Transverse colon (tissue), 4 donors: ENCODE data around the gene CLIP1. TPM values are rescaled to one million over a fixed set of nuclear protein-coding genes. Genes with fewer than 3 reads are reported as not detected.
"Not testable (repeated sequence)": the region's sequence is repeated elsewhere in the genome, so short reads cannot be mapped to it uniquely, and the experiment has no call there.

Experiments used
- DNase-seq: peaks from one replicate; pipeline ENCODE4 v3.0.0-alpha.2; 2019
- H3K27ac ChIP-seq, 4 donors: fragments of 200-600 bp; sonication (generic); 2 replicates each; pipeline ENCODE4 v1.5.1; 2016 to 2018; ENCODE audit warnings: inconsistent platforms in 4 of 4
- H3K27me3 ChIP-seq: fragments of 200-600 bp; sonication (generic); 2 replicates; pipeline ENCODE4 v1.5.1; 2017; ENCODE audit warnings: inconsistent platforms
- H3K36me3 ChIP-seq, 4 donors: fragments of 200-600 bp; sonication (generic); 2 replicates each; pipeline ENCODE4 v1.5.1; 2017 to 2019; ENCODE audit warnings: inconsistent platforms in 4 of 4
- H3K4me1 ChIP-seq, 4 donors: fragments of 200-600 bp; sonication (generic); 2 replicates each; pipeline ENCODE4 v1.5.1; 2017 to 2020; ENCODE audit warnings: inconsistent platforms in 4 of 4
- H3K4me3 ChIP-seq, 4 donors: fragments of 200-600 bp; sonication (generic); 1 replicate in 1 of 4; 2 replicates in 3 of 4; pipeline versions ENCODE4 v1.5.1 to v1.6.1; 2017 to 2019; ENCODE audit warnings: inconsistent platforms in 4 of 4
- H3K9me3 ChIP-seq, 2 donors: fragments of 200-600 bp; sonication (generic); 2 replicates each; pipeline ENCODE4 v1.5.1; 2017 to 2019; ENCODE audit warnings: inconsistent platforms in 2 of 2
- CTCF ChIP-seq, 5 experiments: fragments of 200-600 bp in 3 of 5; fragments of 450-650 bp in 2 of 5; sonication (generic) in 3 of 5; IDR thresholded peaks; 1 replicate in 2 of 5; 2 replicates in 3 of 5; pipeline ENCODE4 v1.5.1; 2016 to 2017; ENCODE audit warnings: antibody characterized with exemption in 5 of 5, inconsistent platforms in 3 of 5, mild to moderate bottlenecking in 2 of 5, moderate library complexity in 1 of 5
- EP300 ChIP-seq: sonication (generic); formaldehyde crosslinking; IDR thresholded peaks from one replicate; pipeline ENCODE4 v1.6.1; 2017; ENCODE audit warnings: antibody characterized with exemption, low read depth
- POLR2A ChIP-seq: fragments of 450-650 bp; IDR thresholded peaks from one replicate; pipeline ENCODE4 v1.6.1; 2016; ENCODE audit warnings: antibody characterized with exemption, mild to moderate bottlenecking, moderate library complexity
- POLR2AphosphoS5 ChIP-seq, 3 donors: sonication (generic); formaldehyde crosslinking; IDR thresholded peaks; one replicate each; pipeline ENCODE4 v1.6.1; 2016; ENCODE audit warnings: antibody characterized with exemption in 3 of 3
- WGBS, 2 donors: methylation state at CpG; one replicate each; pipeline ENCODE4 v1.1.5; 2018; ENCODE audit warnings: low coverage in 1 of 2; 5-methylcytosine and 5-hydroxymethylcytosine counted together
- in situ Hi-C, 4 donors: fragments of 200-750 bp; cut with MboI; loops; one replicate each; pipeline versions ENCODE4 v1.15.0 to v1.15.1; 2017; ENCODE audit warnings: low sequenced_read_pairs in 3 of 4, low pct_ligation_motif_present in 1 of 4, low pct_unique_long_range_greater_than_20kb in 1 of 4
- intact Hi-C: fragments of 100-400 bp; cut with DNase I; formaldehyde crosslinking; loops from one replicate; pipeline ENCODE4 v1.15.1; 2023; ENCODE audit warnings: low total_unique reads
- total RNA-seq, 4 donors: library from RNA; depleted of rRNA; stranded (reverse); fragments of >200 nt; gene quantifications; one replicate each; pipeline ENCODE4 v1.1.0, GENCODE V29; 2016

CLIP1 gene
- total RNA-seq, 4 donors from 2014 or later = 49.2 to 111 (median 88.6) TPM

GRCh38 chr12:122363782-122364181 lies 58.7 kb downstream of the CLIP1 start:
- peaks cover 7 to 29% (median 14%) of the 10 kb centered on the region in 4 donors for H3K4me1 ChIP-seq
- peak overlapping the region in 3 of 4 donors; percentile 25 to 83 (median 44) for H3K27ac ChIP-seq
- DNase-seq = no peak
- H3K9me3 ChIP-seq = no peaks in the 10 kb centered on the region
- in situ Hi-C loops (no loop called here), intact Hi-C loops (no loop called here)
- 83 to 88% methylated on average over 8 to 9 of the region's 9 CpGs for WGBS, 2 donors
- TF ChIP-seq POLR2AphosphoS5 (IDR thresholded peaks at IDR 0.05) (peak; percentile 10 to 79 (median 65)), EP300 (peak; percentile 31), CTCF (IDR thresholded peaks at IDR 0.05) (no peak), POLR2A (no peak)
- peaks cover 0 to 24% (median 6%) of the 10 kb centered on the region in 4 donors for H3K36me3 ChIP-seq
- no peak overlapping the region for H3K4me3 ChIP-seq
- H3K27me3 ChIP-seq = no peaks in the 10 kb centered on the region

DNA sequence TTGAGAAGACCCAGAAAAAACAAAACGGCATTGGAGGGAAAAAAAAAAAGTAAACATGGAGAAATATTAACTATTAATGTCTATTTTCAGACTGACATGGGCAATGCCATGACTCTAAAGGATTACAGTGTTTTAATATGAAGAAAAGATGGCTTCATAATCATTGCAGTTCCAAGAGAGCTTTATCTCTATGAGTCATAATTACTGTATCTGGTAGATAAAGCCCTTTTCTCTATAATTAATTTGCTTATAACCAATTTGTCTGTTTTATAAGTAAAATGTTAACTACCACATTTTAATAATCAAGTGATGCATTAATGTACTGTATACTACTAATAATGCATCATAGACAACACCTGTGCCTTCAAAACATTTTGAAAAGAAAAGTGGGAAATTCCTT lies 59.7 kb downstream of the CLIP1 start:
- no peaks in the 10 kb centered on the region for H3K27me3 ChIP-seq
- H3K36me3 ChIP-seq = peaks cover 0 to 26% (median 6%) of the 10 kb centered on the region in 4 donors
- H3K4me1 ChIP-seq = peaks cover 0 to 18% (median 9%) of the 10 kb centered on the region in 4 donors
- no peak for TF ChIP-seq POLR2AphosphoS5 (IDR thresholded peaks at IDR 0.05)
- no peak for TF ChIP-seq POLR2A
- TF ChIP-seq CTCF (IDR thresholded peaks at IDR 0.05) = no peak
- no peak for TF ChIP-seq EP300
- WGBS, 2 donors = 88 to 100% methylated on average over 1 of the region's 1 CpG
- in situ Hi-C loops (no loop called here), intact Hi-C loops (no loop called here)
- H3K4me3 ChIP-seq = no peak overlapping the region
- no peaks in the 10 kb centered on the region for H3K9me3 ChIP-seq
- H3K27ac ChIP-seq = peak overlapping the region in 2 of 4 donors; percentile 48 to 83
- DNase-seq = no peak

- in situ Hi-C loops, H3K4me3 ChIP-seq, intact Hi-C loops, DNase-seq, H3K9me3 ChIP-seq, H3K4me1 ChIP-seq, H3K27ac ChIP-seq, H3K27me3 ChIP-seq: not testable (repeated sequence)
- 89 to 100% methylated on average over 1 to 2 of the region's 2 CpGs for WGBS, 2 donors
- peaks cover 0 to 44% (median 15%) of the 10 kb centered on the region in 4 donors for H3K36me3 ChIP-seq
Observed at GRCh38 chr12:122358403-122358802, 64.1 kb downstream of the CLIP1 start.

- H3K9me3 ChIP-seq, intact Hi-C loops, H3K27ac ChIP-seq, DNase-seq, H3K27me3 ChIP-seq, H3K4me1 ChIP-seq, H3K4me3 ChIP-seq, in situ Hi-C loops: not testable (repeated sequence)
- WGBS, 2 donors = 100% methylated on average over 10 of the region's 32 CpGs; no CpG with 5 or more reads in 1 of the 2 donors
- H3K36me3 ChIP-seq = peaks cover 0 to 53% (median 18%) of the 10 kb centered on the region in 4 donors
Observed at GRCh38 chr12:122357536-122357935, 64.9 kb downstream of the CLIP1 start.

- H3K9me3 ChIP-seq, H3K4me3 ChIP-seq, intact Hi-C loops, in situ Hi-C loops, H3K27me3 ChIP-seq, H3K27ac ChIP-seq, H3K4me1 ChIP-seq, DNase-seq: not testable (repeated sequence)
- peaks cover 0 to 53% (median 18%) of the 10 kb centered on the region in 4 donors for H3K36me3 ChIP-seq
- 99% methylated on average over 24 of the region's 27 CpGs; no CpG with 5 or more reads in 1 of the 2 donors for WGBS, 2 donors
Observed at GRCh38 chr12:122356991-122357390, 65.5 kb downstream of the CLIP1 start.

DNA sequence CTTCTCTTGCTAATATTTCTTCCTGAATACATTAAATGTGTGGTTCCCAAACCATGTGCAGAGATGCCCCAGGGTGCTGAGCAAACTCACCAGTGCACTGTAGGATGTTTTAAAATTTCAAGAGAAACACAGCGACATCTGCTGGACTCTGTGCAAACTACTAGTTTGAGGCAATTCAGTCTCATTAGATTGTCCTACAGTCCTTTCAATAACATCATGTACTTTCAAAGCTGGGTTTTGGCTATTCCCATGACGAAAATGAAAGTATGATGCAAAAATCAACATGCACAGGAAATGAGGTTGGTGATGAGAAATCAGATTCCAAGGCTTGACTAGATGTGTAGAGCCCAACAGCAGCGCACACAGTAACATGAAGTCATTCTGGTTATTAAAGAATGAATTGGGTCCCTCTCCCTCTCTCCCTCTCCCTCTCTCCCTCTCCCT lies 66.3 kb downstream of the CLIP1 start:
- WGBS, 2 donors = 29 to 35% methylated on average over 3 of the region's 3 CpGs
- TF ChIP-seq CTCF (IDR thresholded peaks at IDR 0.05) (peak; percentile 59 to 75 (median 73)), EP300 (no peak)
- H3K4me3 ChIP-seq = no peak overlapping the region
- no peak overlapping the region for H3K27ac ChIP-seq
- in situ Hi-C loops = no loop called here
- H3K9me3 ChIP-seq = no peaks in the 10 kb centered on the region
- H3K4me1 ChIP-seq = no peaks in the 10 kb centered on the region
- no peaks in the 10 kb centered on the region for H3K27me3 ChIP-seq
- DNase-seq = peak; percentile 51
- intact Hi-C loops = no loop called here
- peaks cover 0 to 52% (median 18%) of the 10 kb centered on the region in 4 donors for H3K36me3 ChIP-seq
